IMR-90 (cell line): Measurements from ENCODE around the gene PSMD14. TPM values are rescaled to one million over a fixed set of nuclear protein-coding genes. Genes with fewer than 3 reads are reported as not detected.

Experiments
- ATAC-seq: fragments of 200-7000 bp; cut with Tn5 transposase; 2 replicates; pipeline ENCODE4 v1.9.1; 2020; ENCODE audit warnings: low read depth, mild to moderate bottlenecking, moderate library complexity
- BruUV-seq: library from RNA; stranded (reverse); fragments of 400-500 nt; replicated peaks from 2 replicates; lab custom pipeline; 2021; lab: Mats Ljungman, UMichigan
- CTCF ChIA-PET: fragments of 300-600 bp; formaldehyde crosslinking; extraction: SDS; loops from one replicate; lab custom pipeline; 2021; ENCODE audit warnings: antibody characterized with exemption; lab: Yijun Ruan, JAX
- POLR2A ChIA-PET: fragments of 300-600 bp; sonication (Branson Sonifier 250); formaldehyde crosslinking; loops from one replicate; lab custom pipeline; 2022; ENCODE audit warnings: antibody characterized with exemption; ENCODE audit not compliant: unreplicated experiment; lab: Charles Lee
- DNase-seq: peaks from one replicate; pipeline ENCODE4 v3.0.0; 2013
- H2AFZ ChIP-seq: replicated peaks from 2 replicates; pipeline ENCODE3; 2013; ENCODE audit warnings: low read length, mild to moderate bottlenecking; ENCODE audit not compliant: poor library complexity
- H2AK5ac ChIP-seq: 2 replicates; pipeline ENCODE4 v1.6.1; 2013; ENCODE audit warnings: low read depth, low read length, inconsistent platforms
- H2AK9ac ChIP-seq: replicated peaks from 2 replicates; pipeline ENCODE3; 2013; ENCODE audit warnings: mild to moderate bottlenecking, low read depth, low read length, moderate library complexity; ENCODE audit not compliant: poor library complexity
- H2BK120ac ChIP-seq: 2 replicates; pipeline ENCODE4 v1.6.1; 2013; ENCODE audit warnings: low read depth, low read length, inconsistent platforms
- H2BK15ac ChIP-seq: 3 replicates; pipeline ENCODE4 v1.6.1; 2013; ENCODE audit warnings: low read depth, low read length, inconsistent platforms
- H2BK20ac ChIP-seq: 2 replicates; pipeline ENCODE4 v1.6.1; 2013; ENCODE audit warnings: low read depth, mild to moderate bottlenecking, inconsistent platforms, low read length, moderate library complexity
- H2BK5ac ChIP-seq: 2 replicates; pipeline ENCODE4 v1.6.1; 2013; ENCODE audit warnings: mild to moderate bottlenecking, low read depth, low read length, inconsistent platforms; ENCODE audit not compliant: poor library complexity, severe bottlenecking
- H3K14ac ChIP-seq: replicated peaks from 2 replicates; pipeline ENCODE4 v1.6.1; 2013; ENCODE audit warnings: low read depth, low read length, inconsistent platforms
- H3K18ac ChIP-seq: 2 replicates; pipeline ENCODE4 v1.6.1; 2013; ENCODE audit warnings: low read depth, low read length, control low read depth
- H3K23ac ChIP-seq: 2 replicates; pipeline ENCODE4 v1.6.1; 2013; ENCODE audit warnings: low read depth, low read length, inconsistent platforms
- H3K27ac ChIP-seq: 2 replicates; pipeline ENCODE4 v1.5.1; 2013; ENCODE audit warnings: mild to moderate bottlenecking, control low read depth, low read length; ENCODE audit not compliant: insufficient read depth
- H3K27me3 ChIP-seq: 2 replicates; pipeline ENCODE4 v1.6.1; 2013; ENCODE audit warnings: low read length; ENCODE audit not compliant: control insufficient read depth, insufficient read depth
- H3K36me3 ChIP-seq: 2 replicates; pipeline ENCODE4 v1.6.1; 2013; ENCODE audit warnings: low read length, mixed read lengths; ENCODE audit not compliant: control insufficient read depth, insufficient read depth
- H3K4ac ChIP-seq: 2 replicates; pipeline ENCODE4 v1.6.1; 2013; ENCODE audit warnings: low read depth, low read length, inconsistent platforms
- H3K4me1 ChIP-seq: 2 replicates; pipeline ENCODE4 v1.6.1; 2013; ENCODE audit warnings: low read length, mixed read lengths; ENCODE audit not compliant: control insufficient read depth, insufficient read depth
- H3K4me2 ChIP-seq: 2 replicates; pipeline ENCODE4 v1.6.1; 2013; ENCODE audit warnings: low read depth, mild to moderate bottlenecking, control low read depth, low read length, moderate library complexity
- H3K4me3 ChIP-seq: 2 replicates; pipeline ENCODE4 v1.5.1; 2013; ENCODE audit warnings: low read depth, mild to moderate bottlenecking, control low read depth, low read length, moderate library complexity; ENCODE audit not compliant: insufficient read depth
- H3K56ac ChIP-seq: 2 replicates; pipeline ENCODE4 v1.6.1; 2013; ENCODE audit warnings: low read length, inconsistent platforms; ENCODE audit not compliant: insufficient read depth; ENCODE audit errors: extremely low read depth
- H3K79me1 ChIP-seq, 2 experiments: 2 replicates each; pipeline ENCODE4 v1.6.1; 2013; ENCODE audit warnings: low read length in 2 of 2, inconsistent platforms in 1 of 2, low read depth in 1 of 2
- H3K9ac ChIP-seq: 2 replicates; pipeline ENCODE4 v1.6.1; 2013; ENCODE audit warnings: low read depth, low read length, control low read depth
- H3K9me1 ChIP-seq: 2 replicates; pipeline ENCODE4 v1.6.1; 2013; ENCODE audit warnings: low read length, inconsistent platforms; ENCODE audit not compliant: insufficient read depth
- H3K9me3 ChIP-seq: 2 replicates; pipeline ENCODE4 v1.6.1; 2013; ENCODE audit warnings: low read length; ENCODE audit not compliant: control insufficient read depth, insufficient read depth
- H4K20me1 ChIP-seq: 2 replicates; pipeline ENCODE4 v1.6.1; 2013; ENCODE audit warnings: low read length, inconsistent platforms; ENCODE audit not compliant: insufficient read depth
- H4K5ac ChIP-seq: 2 replicates; pipeline ENCODE4 v1.6.1; 2013; ENCODE audit warnings: mild to moderate bottlenecking, low read depth, low read length, control low read depth
- H4K8ac ChIP-seq, 2 experiments: 2 replicates each; pipeline ENCODE4 v1.6.1; 2013; ENCODE audit warnings: low read depth in 2 of 2, low read length in 2 of 2, control low read depth in 1 of 2, inconsistent platforms in 1 of 2
- H4K91ac ChIP-seq: 2 replicates; pipeline ENCODE4 v1.6.1; 2013; ENCODE audit warnings: low read depth, low read length, inconsistent platforms; ENCODE audit not compliant: insufficient read depth
- FOS ChIP-seq: fragments of 150-350 bp; IDR thresholded peaks from 2 replicates; pipeline ENCODE4 v1.6.1; 2016; ENCODE audit warnings: low read depth, low read length
- MAFK ChIP-seq: IDR thresholded peaks from 2 replicates; pipeline ENCODE4 v1.6.1; 2012; ENCODE audit warnings: low read depth, low read length, improper control_type of control experiment
- MAZ ChIP-seq: IDR thresholded peaks from 2 replicates; pipeline ENCODE4 v1.6.1; 2012; ENCODE audit warnings: low read depth, mild to moderate bottlenecking, low read length, improper control_type of control experiment, moderate library complexity, borderline replicate concordance
- MXI1 ChIP-seq: IDR thresholded peaks from 2 replicates; pipeline ENCODE4 v1.6.1; 2012; ENCODE audit warnings: low read depth, mild to moderate bottlenecking, low read length, moderate library complexity, borderline replicate concordance
- NFE2L2 ChIP-seq: fragments of 150-350 bp; IDR thresholded peaks from 2 replicates; pipeline ENCODE4 v1.6.1; 2016; ENCODE audit warnings: low read depth, mild to moderate bottlenecking, low read length
- POLR2A ChIP-seq: IDR thresholded peaks from 2 replicates; pipeline ENCODE4 v1.6.1; 2012; ENCODE audit warnings: mild to moderate bottlenecking, low read depth, low read length
- RAD21 ChIP-seq: IDR thresholded peaks from 2 replicates; pipeline ENCODE4 v1.6.1; 2012; ENCODE audit warnings: low read length, improper control_type of control experiment
- RCOR1 ChIP-seq: IDR thresholded peaks from 2 replicates; pipeline ENCODE4 v1.6.1; 2012; ENCODE audit warnings: mild to moderate bottlenecking, low read length, improper control_type of control experiment; ENCODE audit not compliant: insufficient replicate concordance
- SMC3 ChIP-seq: fragments of 150-350 bp; IDR thresholded peaks from 2 replicates; pipeline ENCODE4 v1.6.1; 2016; ENCODE audit warnings: low read depth, mild to moderate bottlenecking, antibody characterized with exemption, low read length, moderate library complexity
- WGBS, 2 experiments: methylation state at CpG; one replicate each; pipeline versions ENCODE4 v1.1.5 to v1.1.7; 2013; ENCODE audit warnings: missing lambda C conversion rate in 2 of 2; ENCODE audit not compliant: insufficient read length in 1 of 2; ENCODE audit errors: extremely low coverage in 2 of 2; 5-methylcytosine and 5-hydroxymethylcytosine counted together
- dilution Hi-C: fragments of 300-500 bp; cut with HindIII; formaldehyde crosslinking; loops from one replicate; pipeline ENCODE4 v1.14.3; 2018; ENCODE audit warnings: low sequenced_read_pairs; ENCODE audit not compliant: unreplicated experiment
- in situ Hi-C: fragments of 300-500 bp; cut with MboI; formaldehyde crosslinking; loops from 3 replicates; pipeline ENCODE4 v1.14.3; 2019; ENCODE audit warnings: low sequenced_read_pairs, inconsistent platforms, mixed read lengths
- intact Hi-C: fragments of 100-400 bp; cut with micrococcal nuclease; formaldehyde crosslinking; loops from 2 replicates; pipeline ENCODE4 v1.10.0; 2022
- polyA plus RNA-seq, 3 experiments: library from polyadenylated mRNA; depleted of rRNA; stranded (reverse); fragments of >200 nt; gene quantifications; 2 replicates each; pipeline ENCODE4 v1.2.3, GENCODE V29; 2012; ENCODE audit warnings: low replicate concordance in 1 of 3
- total RNA-seq: library from RNA; depleted of rRNA; stranded (reverse); fragments of >200 nt; gene quantifications from 2 replicates; pipeline ENCODE4 v1.2.3, GENCODE V29; 2012
- TF ChIP-seq, protein P1 (sequence below): conservative IDR thresholded peaks from 2 replicates; pipeline ENCODE4 v1.5.1; 2012; ENCODE audit warnings: mild to moderate bottlenecking, low read depth, low read length, improper control_type of control experiment
- TF ChIP-seq, protein P2 (sequence below): fragments of 150-350 bp; IDR thresholded peaks from 2 replicates; pipeline ENCODE4 v1.6.1; 2017; ENCODE audit warnings: mild to moderate bottlenecking, antibody characterized with exemption, low read length, low read depth

The PSMD14 gene
- total and polyA plus RNA-seq, 2 of the 4 experiments (the other 2 are of a cell fraction), result 59.3 to 110 TPM

DNA sequence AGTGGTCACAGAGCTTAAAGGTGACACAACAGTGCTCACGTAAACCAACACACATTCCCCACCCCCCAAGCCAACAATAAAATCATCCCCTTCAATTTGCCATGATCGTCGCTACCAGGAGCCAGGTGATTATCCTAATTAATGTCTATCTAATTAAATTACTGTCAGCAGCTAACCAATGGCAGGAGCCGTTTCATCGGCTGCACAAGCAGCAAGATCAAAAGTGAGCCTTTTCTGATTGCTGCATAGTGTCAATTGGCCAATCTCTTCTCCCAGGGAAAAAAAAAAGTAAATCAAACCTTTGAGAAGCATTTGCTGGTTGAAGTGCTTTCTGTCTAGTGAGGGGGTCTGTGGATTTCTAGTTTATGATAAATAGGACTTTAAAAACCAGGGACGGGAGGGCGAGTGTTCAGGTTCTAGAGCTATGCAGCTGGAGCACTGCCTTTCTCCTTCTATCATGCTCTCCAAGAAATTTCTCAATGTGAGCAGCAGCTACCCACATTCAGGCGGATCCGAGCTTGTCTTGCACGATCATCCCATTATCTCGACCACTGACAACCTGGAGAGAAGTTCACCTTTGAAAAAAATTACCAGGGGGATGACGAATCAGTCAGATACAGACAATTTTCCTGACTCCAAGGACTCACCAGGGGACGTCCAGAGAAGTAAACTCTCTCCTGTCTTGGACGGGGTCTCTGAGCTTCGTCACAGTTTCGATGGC is 107.9 kb downstream of the PSMD14 start, which contains the start of gene TBR1:
Gene TBR1 (plus strand): TSS at position 311 of the 721 bp plus-strand sequence. CDS start 114 bp downstream, at position 425.
- no peak within 1 kb of the TSS for H2AK9ac ChIP-seq
- no peak within 1 kb of the TSS for H3K4ac ChIP-seq
- DNase-seq, result no peak
- ATAC-seq, result no peak
- peaks cover 6% of the 10 kb centered on the region for H3K9me3 ChIP-seq
- H3K4me1 ChIP-seq, result peaks cover 4% of the 10 kb centered on the region
- H3K9ac ChIP-seq, result no peak within 1 kb of the TSS
- TF ChIP-seq MAZ (no peak), FOS (no peak), NFE2L2 (no peak), POLR2A (no peak), RCOR1 (no peak), RAD21 (no peak), MAFK (no peak), SMC3 (no peak), MXI1 (no peak)
- TF ChIP-seq, protein P1, sequence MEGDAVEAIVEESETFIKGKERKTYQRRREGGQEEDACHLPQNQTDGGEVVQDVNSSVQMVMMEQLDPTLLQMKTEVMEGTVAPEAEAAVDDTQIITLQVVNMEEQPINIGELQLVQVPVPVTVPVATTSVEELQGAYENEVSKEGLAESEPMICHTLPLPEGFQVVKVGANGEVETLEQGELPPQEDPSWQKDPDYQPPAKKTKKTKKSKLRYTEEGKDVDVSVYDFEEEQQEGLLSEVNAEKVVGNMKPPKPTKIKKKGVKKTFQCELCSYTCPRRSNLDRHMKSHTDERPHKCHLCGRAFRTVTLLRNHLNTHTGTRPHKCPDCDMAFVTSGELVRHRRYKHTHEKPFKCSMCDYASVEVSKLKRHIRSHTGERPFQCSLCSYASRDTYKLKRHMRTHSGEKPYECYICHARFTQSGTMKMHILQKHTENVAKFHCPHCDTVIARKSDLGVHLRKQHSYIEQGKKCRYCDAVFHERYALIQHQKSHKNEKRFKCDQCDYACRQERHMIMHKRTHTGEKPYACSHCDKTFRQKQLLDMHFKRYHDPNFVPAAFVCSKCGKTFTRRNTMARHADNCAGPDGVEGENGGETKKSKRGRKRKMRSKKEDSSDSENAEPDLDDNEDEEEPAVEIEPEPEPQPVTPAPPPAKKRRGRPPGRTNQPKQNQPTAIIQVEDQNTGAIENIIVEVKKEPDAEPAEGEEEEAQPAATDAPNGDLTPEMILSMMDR, result no peak
- TF ChIP-seq, protein P2, sequence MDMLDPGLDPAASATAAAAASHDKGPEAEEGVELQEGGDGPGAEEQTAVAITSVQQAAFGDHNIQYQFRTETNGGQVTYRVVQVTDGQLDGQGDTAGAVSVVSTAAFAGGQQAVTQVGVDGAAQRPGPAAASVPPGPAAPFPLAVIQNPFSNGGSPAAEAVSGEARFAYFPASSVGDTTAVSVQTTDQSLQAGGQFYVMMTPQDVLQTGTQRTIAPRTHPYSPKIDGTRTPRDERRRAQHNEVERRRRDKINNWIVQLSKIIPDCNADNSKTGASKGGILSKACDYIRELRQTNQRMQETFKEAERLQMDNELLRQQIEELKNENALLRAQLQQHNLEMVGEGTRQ, result no peak
- no peak within 1 kb of the TSS for H2BK15ac ChIP-seq
- H3K14ac ChIP-seq, result no peak within 1 kb of the TSS
- H2AFZ ChIP-seq, result peak within 1 kb of the TSS; percentile 54
- H3K27ac ChIP-seq, result no peak within 1 kb of the TSS
- dilution Hi-C loops (no loop called here), in situ Hi-C loops (no loop called here), intact Hi-C loops (no loop called here)
- no peak within 1 kb of the TSS for H4K91ac ChIP-seq
- H4K5ac ChIP-seq, result no peak within 1 kb of the TSS
- no peak within 1 kb of the TSS for H3K4me3 ChIP-seq
- no peak within 1 kb of the TSS for H3K18ac ChIP-seq
- no peaks in the 10 kb centered on the region for H3K36me3 ChIP-seq
- POLR2A ChIA-PET, result no interaction called here
- peak within 1 kb of the TSS; percentile 19; the same call in 1 of the 2 replicates for H3K4me2 ChIP-seq
- no peak within 1 kb of the TSS for H2AK5ac ChIP-seq
- H4K8ac ChIP-seq, result no peak within 1 kb of the TSS
- H3K27me3 ChIP-seq, result peaks cover 62% of the 10 kb centered on the region
- no peak within 1 kb of the TSS for H3K56ac ChIP-seq
- CTCF ChIA-PET, result interaction anchor here (0.7 kb wide), 1 partner anchor 399 kb away, joined by 5 read pairs; no protein-coding TSS in a partner anchor
- H3K79me1 ChIP-seq, result no peaks in the 10 kb centered on the region
- peaks cover 8% of the 10 kb centered on the region; the same call in 1 of the 2 replicates for H4K20me1 ChIP-seq
- no peaks in the 10 kb centered on the region; the same call in 1 of the 2 replicates for H3K9me1 ChIP-seq
- peak within 1 kb of the TSS; percentile 40; the same call in 1 of the 2 replicates for H3K23ac ChIP-seq
- no TSS peak for BruUV-seq
- H2BK20ac ChIP-seq, result no peak within 1 kb of the TSS
- no peak within 1 kb of the TSS for H2BK5ac ChIP-seq
- WGBS, 2 experiments, result no CpG with 5 or more reads among the region's 16 CpGs
- H2BK120ac ChIP-seq, result no peak within 1 kb of the TSS
